ENCODE results near the gene CRMP1.

- TF ChIP-seq ZNF274 (IDR thresholded peaks at IDR 0.05; ENCODE audit: low read depth, low read length) (no peak), YY1 (IDR thresholded peaks at IDR 0.05; ENCODE audit: insufficient read depth, insufficient read length) (no peak)
These were observed 104.7 kb downstream of the CRMP1 start for GRCh38 chr4:5788144-5788543.

All from NT2/D1 (cell line).